ENCODE data around the gene RETREG2. TPM values are rescaled to one million over a fixed set of nuclear protein-coding genes. Genes with fewer than 3 reads are reported as not detected.

The RETREG2 gene
- total RNA-seq, 1 donor from 2014 or later = 41.1 TPM

GRCh38 chr2:219167997-219168396, 10.1 kb upstream of the RETREG2 start:
- intact Hi-C loops (cut with micrococcal nuclease) = no loop called here
- ATAC-seq = no peak
- no peak for DNase-seq

GRCh38 chr2:219168526-219168925, 9.5 kb upstream of the RETREG2 start:
- DNase-seq (no peak), ATAC-seq (peak; percentile 12)
- intact Hi-C loops (cut with micrococcal nuclease) = no loop called here

- DNase-seq = no peak
- intact Hi-C loops (cut with micrococcal nuclease) = no loop called here
- no peak for ATAC-seq
Observed at GRCh38 chr2:219168932-219169331, 9.1 kb upstream of the RETREG2 start.

GRCh38 chr2:219169930-219170654, 8.0 kb upstream of the RETREG2 start, which contains the start of gene SLC23A3:
Gene SLC23A3, minus strand, starts transcription at chr2:219170029. Its CDS starts 45 bp downstream, at chr2:219169984.
- DNase-seq (no peak), ATAC-seq (no peak)
- intact Hi-C loops (cut with micrococcal nuclease) = no loop called here

- DNase-seq = peak; percentile 54
- intact Hi-C loops (cut with micrococcal nuclease) = no loop called here
- ATAC-seq = peak; percentile 66
Observed at GRCh38 chr2:219171231-219171651, 6.8 kb upstream of the RETREG2 start.

- intact Hi-C loops (cut with micrococcal nuclease) = no loop called here
- DNase-seq (no peak), ATAC-seq (no peak)
Observed at GRCh38 chr2:219172231-219173154, 5.6 kb upstream of the RETREG2 start.

GRCh38 chr2:219173176-219173575, 4.9 kb upstream of the RETREG2 start:
- no peak for ATAC-seq
- intact Hi-C loops (cut with micrococcal nuclease) = no loop called here
- DNase-seq = no peak

- intact Hi-C loops (cut with micrococcal nuclease) = no loop called here
- ATAC-seq (no peak), DNase-seq (no peak)
Observed at GRCh38 chr2:219174146-219174545, 3.9 kb upstream of the RETREG2 start.

GRCh38 chr2:219174801-219175200, 3.3 kb upstream of the RETREG2 start:
- ATAC-seq (no peak), DNase-seq (no peak)
- intact Hi-C loops (cut with micrococcal nuclease) = no loop called here

GRCh38 chr2:219175486-219175885, 2.6 kb upstream of the RETREG2 start:
- intact Hi-C loops (cut with micrococcal nuclease) = no loop called here
- ATAC-seq = no peak
- no peak for DNase-seq

- intact Hi-C loops (cut with micrococcal nuclease) = no loop called here
- ATAC-seq (peak; percentile 43), DNase-seq (peak; percentile 66)
Observed at GRCh38 chr2:219175928-219176817, 1.9 kb upstream of the RETREG2 start.

- DNase-seq (peak; percentile 96), ATAC-seq (peak; percentile 92)
- intact Hi-C loops (cut with micrococcal nuclease) = no loop called here
Observed at GRCh38 chr2:219176818-219177551, 1.1 kb upstream of the RETREG2 start, which contains the start of gene CNPPD1. Gene CNPPD1, minus strand, starts transcription at chr2:219176925. Its CDS starts 97 bp downstream, at chr2:219176828.

GRCh38 chr2:219178377-219179175, 501 bp downstream of the RETREG2 start:
- DNase-seq (peak; percentile 80), ATAC-seq (peak; percentile 6)
- intact Hi-C loops (cut with micrococcal nuclease) = no loop called here

GRCh38 chr2:219179601-219180465, 1.8 kb downstream of the RETREG2 start:
- intact Hi-C loops (cut with micrococcal nuclease) = no loop called here
- no peak for DNase-seq
- ATAC-seq = no peak

GRCh38 chr2:219180961-219181360, 2.9 kb downstream of the RETREG2 start:
- no peak for DNase-seq
- intact Hi-C loops (cut with micrococcal nuclease) = no loop called here
- ATAC-seq = no peak

GRCh38 chr2:219181531-219181930, 3.5 kb downstream of the RETREG2 start:
- intact Hi-C loops (cut with micrococcal nuclease) = no loop called here
- no peak for ATAC-seq

More at GRCh38 chr2:219181531-219181930, 3.5 kb downstream of the RETREG2 start:
- DNase-seq = no peak
